HG03354 (cell line): ENCODE results near the gene ZNF627.

Experiments
- ATAC-seq: cut with Tn5 transposase; IDR thresholded peaks from one replicate; pipeline ENCODE4 v1.9.1; 2021; ENCODE audit warnings: mild to moderate bottlenecking; ENCODE audit not compliant: unreplicated experiment, poor library complexity, severe bottlenecking

Gene ZNF627

GRCh38 chr19:11663181-11663591 is 65.9 kb downstream of the ZNF627 start:
- no peak for ATAC-seq
